Stomach (tissue), 4 donors: ENCODE results near the gene PSMB8.

ENCODE experiments used
- EP300 ChIP-seq: sonication (generic); formaldehyde crosslinking; IDR thresholded peaks from one replicate; pipeline ENCODE4 v1.6.1; 2017; ENCODE audit warnings: antibody characterized with exemption
- POLR2A ChIP-seq, 4 donors: fragments of 450-650 bp; IDR thresholded peaks; one replicate each; pipeline ENCODE4 v1.6.1; 2016; ENCODE audit warnings: antibody characterized with exemption in 4 of 4, control low read depth in 2 of 4, mild to moderate bottlenecking in 1 of 4, moderate library complexity in 1 of 4
- POLR2AphosphoS5 ChIP-seq, 3 donors: sonication (generic); formaldehyde crosslinking; IDR thresholded peaks; one replicate each; pipeline ENCODE4 v1.6.1; 2016; ENCODE audit warnings: antibody characterized with exemption in 3 of 3
- TF ChIP-seq, protein P1 (sequence below), 7 experiments: fragments of 450-650 bp in 4 of 7; fragments of 200-600 bp in 3 of 7; sonication (generic) in 3 of 7; IDR thresholded peaks; one replicate each; pipeline ENCODE4 v1.5.1; 2016 to 2019; ENCODE audit warnings: antibody characterized with exemption in 7 of 7, control low read depth in 2 of 7, mild to moderate bottlenecking in 1 of 7

DNA sequence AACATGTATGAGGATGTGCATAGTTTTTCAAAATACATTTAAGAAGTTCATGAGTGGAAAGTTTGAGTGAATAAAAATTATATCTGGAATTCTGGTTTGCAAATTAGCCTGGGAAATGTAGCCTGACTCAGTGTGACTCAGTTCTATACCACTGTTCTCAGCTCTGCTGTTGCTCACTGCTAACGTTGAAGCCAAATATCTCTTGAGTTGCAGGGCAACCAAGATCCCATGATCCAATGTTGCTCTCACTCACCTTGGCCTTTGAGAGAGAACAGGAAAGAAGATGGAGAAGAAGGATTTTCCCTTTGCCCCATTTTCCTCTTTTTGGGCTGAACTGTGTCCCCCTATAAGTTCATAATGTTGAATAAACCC lies 39.0 kb upstream of the PSMB8 start:
- no peak for TF ChIP-seq POLR2AphosphoS5 (IDR thresholded peaks at IDR 0.05)
- TF ChIP-seq, protein P1, sequence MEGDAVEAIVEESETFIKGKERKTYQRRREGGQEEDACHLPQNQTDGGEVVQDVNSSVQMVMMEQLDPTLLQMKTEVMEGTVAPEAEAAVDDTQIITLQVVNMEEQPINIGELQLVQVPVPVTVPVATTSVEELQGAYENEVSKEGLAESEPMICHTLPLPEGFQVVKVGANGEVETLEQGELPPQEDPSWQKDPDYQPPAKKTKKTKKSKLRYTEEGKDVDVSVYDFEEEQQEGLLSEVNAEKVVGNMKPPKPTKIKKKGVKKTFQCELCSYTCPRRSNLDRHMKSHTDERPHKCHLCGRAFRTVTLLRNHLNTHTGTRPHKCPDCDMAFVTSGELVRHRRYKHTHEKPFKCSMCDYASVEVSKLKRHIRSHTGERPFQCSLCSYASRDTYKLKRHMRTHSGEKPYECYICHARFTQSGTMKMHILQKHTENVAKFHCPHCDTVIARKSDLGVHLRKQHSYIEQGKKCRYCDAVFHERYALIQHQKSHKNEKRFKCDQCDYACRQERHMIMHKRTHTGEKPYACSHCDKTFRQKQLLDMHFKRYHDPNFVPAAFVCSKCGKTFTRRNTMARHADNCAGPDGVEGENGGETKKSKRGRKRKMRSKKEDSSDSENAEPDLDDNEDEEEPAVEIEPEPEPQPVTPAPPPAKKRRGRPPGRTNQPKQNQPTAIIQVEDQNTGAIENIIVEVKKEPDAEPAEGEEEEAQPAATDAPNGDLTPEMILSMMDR (IDR thresholded peaks at IDR 0.05) = no peak
- TF ChIP-seq EP300 = no peak
- no peak for TF ChIP-seq POLR2A (IDR thresholded peaks at IDR 0.05)
